Measurements from ENCODE around the gene MCF2L. TPM values are rescaled to one million over a fixed set of nuclear protein-coding genes. Genes with fewer than 3 reads are reported as not detected.

MCF2L gene
- total RNA-seq, 4 donors from 2014 or later, result 46.5 to 89.7 (median 55.0) TPM

DNA sequence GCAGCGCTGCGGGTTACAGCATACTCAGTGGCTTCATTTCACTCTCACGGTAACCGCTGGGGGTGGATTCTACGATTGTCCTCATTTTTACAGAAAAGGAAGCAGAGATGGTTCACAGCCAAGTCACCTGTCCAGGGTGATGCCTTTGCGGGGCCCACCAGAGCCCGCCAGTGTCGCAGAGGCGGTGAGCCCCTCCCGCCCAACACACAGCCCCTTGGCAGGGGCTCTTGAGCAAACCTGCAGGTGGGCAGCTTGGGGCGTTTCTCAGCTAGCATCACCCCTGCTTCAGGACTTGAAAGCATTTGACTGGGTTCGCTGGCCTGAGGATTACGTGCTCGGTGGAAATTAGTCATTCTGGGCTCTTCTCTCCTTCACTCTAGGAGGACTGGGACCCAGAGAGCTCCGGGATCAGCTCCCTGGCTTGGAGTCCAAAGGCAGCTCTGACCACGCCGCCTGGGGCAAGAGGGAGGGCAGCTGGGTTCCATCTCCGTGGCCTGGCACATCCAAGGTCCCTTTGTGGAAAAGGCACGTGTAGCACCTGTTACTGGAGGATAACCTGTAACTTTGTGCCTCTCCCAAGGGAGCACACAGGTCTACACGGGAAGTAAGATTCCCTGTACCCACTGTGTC, 74.1 kb downstream of the MCF2L start:
- DNase-seq (ENCODE audit: low spot score in 2 of 2), result no peak
- intact Hi-C loops (cut with DNase I; ENCODE audit: low total_unique reads), result no loop called here
- TF ChIP-seq, protein P1, sequence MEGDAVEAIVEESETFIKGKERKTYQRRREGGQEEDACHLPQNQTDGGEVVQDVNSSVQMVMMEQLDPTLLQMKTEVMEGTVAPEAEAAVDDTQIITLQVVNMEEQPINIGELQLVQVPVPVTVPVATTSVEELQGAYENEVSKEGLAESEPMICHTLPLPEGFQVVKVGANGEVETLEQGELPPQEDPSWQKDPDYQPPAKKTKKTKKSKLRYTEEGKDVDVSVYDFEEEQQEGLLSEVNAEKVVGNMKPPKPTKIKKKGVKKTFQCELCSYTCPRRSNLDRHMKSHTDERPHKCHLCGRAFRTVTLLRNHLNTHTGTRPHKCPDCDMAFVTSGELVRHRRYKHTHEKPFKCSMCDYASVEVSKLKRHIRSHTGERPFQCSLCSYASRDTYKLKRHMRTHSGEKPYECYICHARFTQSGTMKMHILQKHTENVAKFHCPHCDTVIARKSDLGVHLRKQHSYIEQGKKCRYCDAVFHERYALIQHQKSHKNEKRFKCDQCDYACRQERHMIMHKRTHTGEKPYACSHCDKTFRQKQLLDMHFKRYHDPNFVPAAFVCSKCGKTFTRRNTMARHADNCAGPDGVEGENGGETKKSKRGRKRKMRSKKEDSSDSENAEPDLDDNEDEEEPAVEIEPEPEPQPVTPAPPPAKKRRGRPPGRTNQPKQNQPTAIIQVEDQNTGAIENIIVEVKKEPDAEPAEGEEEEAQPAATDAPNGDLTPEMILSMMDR (IDR thresholded peaks at IDR 0.05), result no peak
- no peak for TF ChIP-seq POLR2A (IDR thresholded peaks at IDR 0.05)
- no peak overlapping the region for H3K4me3 ChIP-seq (ENCODE audit: low read depth, poor library complexity, severe bottlenecking)
- 86% methylated on average over 20 of the region's 20 CpGs for WGBS, 2 donors

DNA sequence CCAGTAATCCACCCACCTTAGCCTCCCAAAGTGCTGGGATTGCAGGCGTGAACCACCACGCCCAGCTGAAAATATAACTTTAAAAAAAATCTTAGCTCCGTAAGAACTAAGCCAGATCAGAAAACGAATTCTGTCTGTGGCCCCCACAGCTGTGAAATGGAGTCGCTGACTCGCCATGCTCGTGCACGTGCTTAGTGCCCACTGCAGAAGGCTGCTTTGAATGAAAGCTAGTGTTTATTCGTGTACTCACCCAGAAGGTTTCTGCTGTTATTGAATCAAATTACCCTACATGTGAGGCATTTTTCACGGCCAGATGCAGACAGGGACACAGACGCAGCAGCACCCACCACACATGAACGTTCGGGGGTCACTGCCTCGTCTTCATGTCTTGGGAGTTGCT, 74.9 kb downstream of the MCF2L start:
- 71 to 79% methylated on average over 14 of the region's 14 CpGs for WGBS, 2 donors
- TF ChIP-seq, protein P1 (IDR thresholded peaks at IDR 0.05), result no peak
- TF ChIP-seq POLR2A (IDR thresholded peaks at IDR 0.05), result no peak
- intact Hi-C loops (cut with DNase I; ENCODE audit: low total_unique reads), result no loop called here
- H3K4me3 ChIP-seq (ENCODE audit: low read depth, poor library complexity, severe bottlenecking), result no peak overlapping the region
- no peak for DNase-seq (ENCODE audit: low spot score in 2 of 2)

DNA sequence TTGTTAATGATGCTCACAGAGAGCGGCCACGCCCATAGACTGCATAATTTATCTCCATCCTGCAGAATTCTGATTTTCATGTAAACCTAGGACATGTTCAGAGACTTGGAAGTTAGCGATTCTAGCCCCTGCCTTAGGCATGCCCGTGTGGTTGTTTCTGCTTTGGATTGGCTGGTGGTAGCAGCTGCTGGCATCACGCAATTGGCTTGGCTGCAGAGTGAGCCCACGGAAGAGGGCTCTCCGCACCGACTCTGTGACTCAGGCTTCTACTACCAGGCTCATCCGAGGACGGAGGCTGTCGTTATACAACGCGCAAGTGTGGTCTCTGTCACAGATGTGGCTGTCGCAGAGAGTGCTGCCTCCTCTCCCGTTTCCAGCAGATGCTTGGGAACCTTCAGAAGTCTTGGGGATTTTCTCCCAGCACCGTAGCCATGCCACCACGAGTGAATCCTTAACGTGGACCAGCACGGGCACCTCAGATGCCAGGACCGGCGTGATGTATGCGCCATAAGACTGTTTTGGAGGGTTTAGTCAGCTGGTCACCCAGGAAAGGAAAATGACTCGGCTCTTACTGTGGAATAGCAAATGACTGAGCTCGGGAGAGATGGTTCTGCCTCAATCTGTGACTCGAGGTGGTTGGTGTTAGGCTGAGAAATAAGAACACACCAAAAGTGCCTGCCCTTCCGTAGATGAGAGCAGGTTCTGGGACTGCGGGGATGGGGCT, 75.5 kb downstream of the MCF2L start:
- DNase-seq (ENCODE audit: low spot score in 2 of 2), result no peak
- no peak for TF ChIP-seq POLR2A (IDR thresholded peaks at IDR 0.05)
- TF ChIP-seq, protein P1 (IDR thresholded peaks at IDR 0.05), result no peak
- 70 to 75% methylated on average over 26 to 27 of the region's 27 CpGs for WGBS, 2 donors
- intact Hi-C loops (cut with DNase I; ENCODE audit: low total_unique reads), result no loop called here
- H3K4me3 ChIP-seq (ENCODE audit: low read depth, poor library complexity, severe bottlenecking), result no peak overlapping the region

DNA sequence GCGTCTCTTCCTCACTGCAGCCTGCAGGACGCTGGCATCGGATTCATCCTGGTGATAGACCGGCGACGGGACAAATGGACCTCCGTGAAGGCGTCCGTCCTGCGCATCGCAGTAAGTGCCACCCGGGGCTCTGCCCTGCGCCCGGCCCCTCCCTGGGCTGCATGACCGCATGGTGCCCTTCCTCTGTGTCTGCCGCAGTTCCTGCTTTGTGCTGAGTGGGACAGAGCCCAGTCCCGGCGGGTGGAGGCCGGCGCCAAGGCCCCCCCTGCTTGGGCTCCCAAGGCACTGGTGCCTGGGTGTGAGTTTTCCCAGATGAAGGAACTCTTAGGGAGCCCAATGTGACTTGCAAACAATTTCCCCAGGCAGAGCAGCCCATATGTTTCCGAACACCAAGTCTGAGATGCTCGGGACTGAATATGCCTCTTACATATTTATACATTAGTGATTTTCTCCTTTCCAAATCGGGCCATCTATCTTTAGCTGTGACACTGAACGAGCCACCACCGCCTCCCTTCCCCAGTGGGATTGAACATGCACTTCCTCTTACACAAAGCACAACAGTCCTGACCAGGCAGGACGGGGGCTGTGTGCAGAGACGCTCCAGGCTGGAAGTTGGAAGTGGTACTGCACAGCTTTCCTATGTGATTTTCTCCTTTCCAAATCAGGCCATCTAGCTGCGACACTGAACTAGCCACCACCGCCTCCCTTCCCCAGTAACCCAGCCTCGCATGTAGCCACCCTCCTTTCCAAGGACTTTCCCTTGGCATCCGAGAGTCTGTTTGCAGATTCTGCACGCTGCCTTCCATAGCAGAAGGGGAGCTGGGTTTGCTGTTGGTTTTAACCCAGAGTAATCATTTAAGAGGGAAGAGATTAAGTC, 76.5 kb downstream of the MCF2L start:
- intact Hi-C loops (cut with DNase I; ENCODE audit: low total_unique reads), result no loop called here
- DNase-seq (ENCODE audit: low spot score in 2 of 2), result no peak
- TF ChIP-seq, protein P1 (IDR thresholded peaks at IDR 0.05), result no peak
- TF ChIP-seq POLR2A (IDR thresholded peaks at IDR 0.05), result no peak
- WGBS, 2 donors, result 77 to 85% methylated on average over 32 of the region's 32 CpGs
- no peak overlapping the region for H3K4me3 ChIP-seq (ENCODE audit: low read depth, poor library complexity, severe bottlenecking)

DNA sequence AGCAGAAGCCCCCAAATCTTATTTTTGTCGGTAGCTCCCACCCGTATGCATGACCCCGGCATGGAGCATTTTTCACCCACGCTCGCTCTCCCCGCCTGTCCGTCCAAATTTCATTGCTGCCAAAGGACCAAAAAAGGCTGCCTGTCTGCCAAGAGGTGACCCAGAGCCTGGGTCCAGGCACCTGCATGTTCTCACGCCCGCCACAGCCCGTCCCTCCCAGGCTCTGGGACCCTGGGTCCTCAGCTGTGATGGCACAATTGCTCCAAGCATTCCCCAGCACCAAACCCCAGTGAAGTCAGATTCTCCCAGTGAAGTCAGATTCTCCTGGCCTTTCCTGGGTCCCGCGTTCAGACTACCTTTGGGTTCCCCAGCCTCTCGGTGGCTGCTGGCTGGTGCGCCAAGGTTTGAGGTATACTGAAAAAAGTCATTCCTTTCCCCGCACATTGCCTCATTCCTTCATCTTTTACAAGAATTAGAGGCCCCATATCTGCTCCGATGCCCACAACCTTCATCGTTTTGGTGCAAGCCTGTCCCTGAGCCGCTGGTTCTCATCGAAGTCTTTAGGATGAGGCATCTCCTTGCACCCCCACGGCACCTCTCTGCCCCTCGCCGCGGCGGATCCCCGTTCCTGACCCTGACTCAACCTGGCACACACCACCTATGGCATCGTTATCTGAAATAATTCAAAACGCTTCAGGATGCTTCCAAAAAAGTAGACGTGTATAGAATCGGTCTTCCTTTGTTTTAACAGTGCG, 77.3 kb downstream of the MCF2L start:
- WGBS, 2 donors, result 90 to 96% methylated on average over 30 of the region's 30 CpGs
- H3K4me3 ChIP-seq (ENCODE audit: low read depth, poor library complexity, severe bottlenecking), result no peak overlapping the region
- intact Hi-C loops (cut with DNase I; ENCODE audit: low total_unique reads), result no loop called here
- TF ChIP-seq POLR2A (IDR thresholded peaks at IDR 0.05), result no peak
- TF ChIP-seq, protein P1 (IDR thresholded peaks at IDR 0.05), result no peak
- DNase-seq (ENCODE audit: low spot score in 2 of 2), result no peak
